OCI-LY3 (cell line): ENCODE data around the gene A3GALT2.

Experiments used
- H2AFZ ChIP-seq: fragments of 200-600, 300-600 bp; shearing (Covaris generic); 2 replicates; pipeline ENCODE4 v1.6.0; 2014; ENCODE audit warnings: antibody characterized with exemption, low read depth, low read length
- H3K27ac ChIP-seq: fragments of 200-600, 300-600 bp; sonication (generic); 2 replicates; pipeline ENCODE4 v1.5.1; 2014; ENCODE audit warnings: mild to moderate bottlenecking, low read length, moderate library complexity, mixed read lengths
- H3K27me3 ChIP-seq: fragments of 200-600, 300-600 bp; sonication (generic); 2 replicates; pipeline ENCODE4 v1.6.1; 2014; ENCODE audit warnings: low read depth, low read length, mixed read lengths
- H3K36me3 ChIP-seq: fragments of 200-600, 300-600 bp; sonication (generic); replicated peaks from 2 replicates; pipeline ENCODE3; 2014; ENCODE audit warnings: low read depth, low read length, mixed read lengths
- H3K4me1 ChIP-seq: fragments of 300-600, 200-600 bp; sonication (generic); 2 replicates; pipeline ENCODE4 v1.6.1; 2014; ENCODE audit warnings: low read length, mixed read lengths
- H3K4me2 ChIP-seq: fragments of 200-600, 300-600 bp; sonication (generic); 2 replicates; pipeline ENCODE4 v1.6.1; 2014; ENCODE audit warnings: low read length, mixed read lengths
- H3K4me3 ChIP-seq: fragments of 300-600, 200-600 bp; sonication (generic); 2 replicates; pipeline ENCODE4 v1.5.1; 2014; ENCODE audit warnings: antibody characterized with exemption, mild to moderate bottlenecking, low read length, moderate library complexity
- H3K79me2 ChIP-seq: fragments of 300-600, 200-600 bp; shearing (Covaris generic); 2 replicates; pipeline ENCODE4 v1.6.1; 2014; ENCODE audit warnings: mild to moderate bottlenecking, low read length, mixed read lengths
- H3K9ac ChIP-seq: fragments of 300-600, 200-600 bp; shearing (Covaris generic); 2 replicates; pipeline ENCODE4 v1.6.0; 2014; ENCODE audit warnings: mild to moderate bottlenecking, low read length, moderate library complexity
- H3K9me3 ChIP-seq: fragments of 200-600, 300-600 bp; shearing (Covaris generic); 2 replicates; pipeline ENCODE4 v1.6.1; 2014; ENCODE audit warnings: low read length, mixed read lengths; ENCODE audit not compliant: insufficient read depth
- H4K20me1 ChIP-seq: fragments of 200-600, 300-600 bp; sonication (generic); 2 replicates; pipeline ENCODE4 v1.6.1; 2016; ENCODE audit warnings: low read length, mixed read lengths; ENCODE audit not compliant: insufficient read depth
- CTCF ChIP-seq: fragments of 200-600, 300-600 bp; sonication (generic); IDR thresholded peaks from 2 replicates; pipeline ENCODE4 v1.5.1; 2014; ENCODE audit warnings: antibody characterized with exemption, low read length, low read depth

The A3GALT2 gene

GRCh38 chr1:33257207-33257771 is 63.6 kb downstream of the A3GALT2 start:
- Histone ChIP-seq H3K4me1 (peaks cover 19% of the 10 kb centered on the region), H3K36me3 (no peaks in the 10 kb centered on the region), H3K27me3 (no peaks in the 10 kb centered on the region), H2AFZ (peak overlapping the region; percentile 56; the same call in 1 of the 2 replicates), H3K9ac (peak overlapping the region; percentile 82), H3K4me3 (peak overlapping the region; percentile 95), H3K27ac (peak overlapping the region; percentile 55), H3K4me2 (peak overlapping the region; percentile 86), H3K79me2 (peaks cover 24% of the 10 kb centered on the region), H3K9me3 (no peaks in the 10 kb centered on the region), H4K20me1 (no peaks in the 10 kb centered on the region)
- no peak for TF ChIP-seq CTCF
